GM21619 (cell line): ENCODE measurements around the gene AMMECR1.
"Not testable (repeated sequence)": the region's sequence is repeated elsewhere in the genome, so short reads cannot be mapped to it uniquely, and the experiment has no call there.

Experiments
- ATAC-seq: cut with Tn5 transposase; IDR thresholded peaks from one replicate; pipeline ENCODE4 v1.9.1; 2021; ENCODE audit not compliant: unreplicated experiment

Gene AMMECR1

GRCh38 chrX:110173192-110174175 lies 144.4 kb downstream of the AMMECR1 start:
- ATAC-seq: no peak

GRCh38 chrX:110172215-110172614 lies 145.7 kb downstream of the AMMECR1 start:
- peak; percentile 98 for ATAC-seq

GRCh38 chrX:110171442-110171841 lies 146.4 kb downstream of the AMMECR1 start:
- ATAC-seq: no peak

GRCh38 chrX:110170029-110170428 lies 147.9 kb downstream of the AMMECR1 start:
- ATAC-seq: no peak

GRCh38 chrX:110168585-110168984 lies 149.3 kb downstream of the AMMECR1 start:
- ATAC-seq: no peak

- no peak for ATAC-seq
Measured at GRCh38 chrX:110167952-110168451, 149.9 kb downstream of the AMMECR1 start.

- no peak for ATAC-seq
Measured at GRCh38 chrX:110163488-110163887, 154.4 kb downstream of the AMMECR1 start.

GRCh38 chrX:110162867-110163266 lies 155.0 kb downstream of the AMMECR1 start:
- ATAC-seq: no peak

- no peak for ATAC-seq
Measured at GRCh38 chrX:110162131-110162530, 155.8 kb downstream of the AMMECR1 start.

GRCh38 chrX:110161361-110161686 lies 156.6 kb downstream of the AMMECR1 start:
- ATAC-seq: no peak

- ATAC-seq: no peak
Measured at GRCh38 chrX:110159865-110160264, 158.0 kb downstream of the AMMECR1 start.

GRCh38 chrX:110159235-110159634 lies 158.7 kb downstream of the AMMECR1 start:
- ATAC-seq: no peak

- no peak for ATAC-seq
Measured at GRCh38 chrX:110157444-110157843, 160.4 kb downstream of the AMMECR1 start.

GRCh38 chrX:110156167-110156754 lies 161.6 kb downstream of the AMMECR1 start:
- ATAC-seq: no peak

- no peak for ATAC-seq
Measured at GRCh38 chrX:110155759-110156158, 162.1 kb downstream of the AMMECR1 start.

GRCh38 chrX:110154328-110154727 lies 163.6 kb downstream of the AMMECR1 start:
- not testable (repeated sequence) for ATAC-seq

GRCh38 chrX:110153896-110154295 lies 164.0 kb downstream of the AMMECR1 start:
- no peak for ATAC-seq

- ATAC-seq: no peak
Measured at GRCh38 chrX:110153244-110153643, 164.6 kb downstream of the AMMECR1 start.

- peak; percentile 77 for ATAC-seq
Measured at GRCh38 chrX:110146521-110146920, 171.4 kb downstream of the AMMECR1 start.

GRCh38 chrX:110145854-110146253 lies 172.0 kb downstream of the AMMECR1 start:
- peak; percentile 47 for ATAC-seq

- no peak for ATAC-seq
Measured at GRCh38 chrX:110145311-110145710, 172.6 kb downstream of the AMMECR1 start.
